Measurements from ENCODE around the gene SORBS2. TPM values are rescaled to one million over a fixed set of nuclear protein-coding genes. Genes with fewer than 3 reads are reported as not detected.

SORBS2 gene
- total and polyA plus RNA-seq, 8 donors, result 9.0 to 908 (median 66.4) TPM

DNA sequence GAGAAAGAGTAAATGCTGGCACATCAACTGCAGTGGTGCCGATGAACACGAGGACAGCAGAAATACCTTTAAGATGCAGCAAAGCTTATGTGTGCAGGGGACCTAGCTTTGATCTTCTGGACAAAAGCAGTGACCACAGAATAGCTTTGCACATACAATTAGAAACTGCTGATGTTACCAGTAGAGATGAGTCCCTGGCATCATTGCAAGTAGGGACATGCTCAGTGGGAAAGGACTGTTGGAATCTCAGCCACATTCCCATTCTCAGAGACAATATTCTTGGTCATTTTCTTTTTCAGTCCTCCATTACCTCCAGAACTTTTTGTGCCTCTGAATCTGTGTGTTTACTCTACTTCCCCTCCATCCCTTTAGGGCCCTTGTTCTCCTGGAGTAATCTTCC lies 259.7 kb downstream of the SORBS2 start:
- WGBS, 5 donors, result 72 to 93% (median 84%) methylated on average over 2 of the region's 2 CpGs
- no peaks in the 10 kb centered on the region for H3K27me3 ChIP-seq
- no peak overlapping the region for H3K4me3 ChIP-seq
- no peak overlapping the region for H3K27ac ChIP-seq
- intact Hi-C loops (cut with DNase I; ENCODE audit: low total_unique reads), result no loop called here
- DNase-seq, result no peak
- H3K9me3 ChIP-seq, result no peaks in the 10 kb centered on the region
- no peaks in the 10 kb centered on the region for H3K36me3 ChIP-seq
- TF ChIP-seq, protein P1, sequence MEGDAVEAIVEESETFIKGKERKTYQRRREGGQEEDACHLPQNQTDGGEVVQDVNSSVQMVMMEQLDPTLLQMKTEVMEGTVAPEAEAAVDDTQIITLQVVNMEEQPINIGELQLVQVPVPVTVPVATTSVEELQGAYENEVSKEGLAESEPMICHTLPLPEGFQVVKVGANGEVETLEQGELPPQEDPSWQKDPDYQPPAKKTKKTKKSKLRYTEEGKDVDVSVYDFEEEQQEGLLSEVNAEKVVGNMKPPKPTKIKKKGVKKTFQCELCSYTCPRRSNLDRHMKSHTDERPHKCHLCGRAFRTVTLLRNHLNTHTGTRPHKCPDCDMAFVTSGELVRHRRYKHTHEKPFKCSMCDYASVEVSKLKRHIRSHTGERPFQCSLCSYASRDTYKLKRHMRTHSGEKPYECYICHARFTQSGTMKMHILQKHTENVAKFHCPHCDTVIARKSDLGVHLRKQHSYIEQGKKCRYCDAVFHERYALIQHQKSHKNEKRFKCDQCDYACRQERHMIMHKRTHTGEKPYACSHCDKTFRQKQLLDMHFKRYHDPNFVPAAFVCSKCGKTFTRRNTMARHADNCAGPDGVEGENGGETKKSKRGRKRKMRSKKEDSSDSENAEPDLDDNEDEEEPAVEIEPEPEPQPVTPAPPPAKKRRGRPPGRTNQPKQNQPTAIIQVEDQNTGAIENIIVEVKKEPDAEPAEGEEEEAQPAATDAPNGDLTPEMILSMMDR (IDR thresholded peaks at IDR 0.05), result no peak
- TF ChIP-seq POLR2A (IDR thresholded peaks at IDR 0.05), result no peak
- H3K4me1 ChIP-seq, result peaks cover 0 to 6% (median 0%) of the 10 kb centered on the region in 4 donors

DNA sequence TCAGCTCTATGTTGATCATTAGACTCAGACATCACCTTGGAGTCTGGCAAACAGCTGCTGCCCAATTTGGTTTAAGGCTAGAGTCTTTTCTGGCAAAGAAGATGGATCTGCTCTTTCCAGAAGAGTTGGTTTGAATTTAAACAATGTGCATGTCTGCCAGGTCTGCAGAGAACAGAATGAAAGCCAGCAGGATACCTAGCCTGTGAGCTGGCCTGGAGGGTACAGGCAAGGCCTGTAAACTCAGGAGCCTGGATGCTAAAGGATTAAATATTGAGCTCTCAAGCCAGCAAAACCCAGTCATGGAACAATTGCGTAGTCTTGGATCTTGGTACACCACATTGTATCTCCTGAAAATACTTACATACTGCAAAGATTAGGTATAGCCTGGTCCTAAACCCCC lies 261.1 kb downstream of the SORBS2 start:
- Histone ChIP-seq H3K9me3 (no peaks in the 10 kb centered on the region), H3K4me3 (no peak overlapping the region), H3K27me3 (no peaks in the 10 kb centered on the region), H3K4me1 (peaks cover 0 to 6% (median 0%) of the 10 kb centered on the region in 4 donors), H3K27ac (no peak overlapping the region), H3K36me3 (no peaks in the 10 kb centered on the region)
- no peak for TF ChIP-seq POLR2AphosphoS5 (IDR thresholded peaks at IDR 0.05)
- TF ChIP-seq, protein P1 (IDR thresholded peaks at IDR 0.05), result no peak
- intact Hi-C loops (cut with DNase I; ENCODE audit: low total_unique reads), result no loop called here
- WGBS, 5 donors, result 56 to 100% (median 63%) methylated on average over 1 of the region's 1 CpG
- no peak for DNase-seq

DNA sequence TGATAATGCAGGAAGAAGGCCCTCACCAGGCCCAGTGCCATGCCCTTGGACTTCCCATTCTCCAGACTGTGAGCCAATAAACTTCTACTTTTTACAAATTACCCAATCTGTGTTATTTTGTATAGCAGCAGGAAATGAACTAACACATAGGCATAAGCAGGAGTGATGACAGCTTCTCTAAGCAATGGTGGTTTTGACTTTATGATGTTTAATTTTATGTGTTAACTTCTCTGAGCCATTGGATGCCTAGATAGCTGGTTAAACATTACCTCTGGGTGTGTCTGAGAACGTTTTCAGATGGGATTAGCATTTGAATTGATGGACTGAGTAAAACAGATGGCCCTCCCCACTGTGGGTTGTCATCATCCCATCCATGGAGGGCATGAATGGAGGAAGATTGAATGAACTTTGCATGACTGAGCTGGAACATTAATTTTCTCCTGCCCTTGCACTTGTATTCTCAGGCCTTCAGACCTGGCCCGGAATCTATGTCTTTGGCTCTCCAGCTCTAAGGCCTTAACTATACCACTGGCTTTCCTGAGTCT lies 262.8 kb downstream of the SORBS2 start:
- Histone ChIP-seq H3K4me1 (no peaks in the 10 kb centered on the region), H3K4me3 (no peak overlapping the region), H3K36me3 (no peaks in the 10 kb centered on the region), H3K9me3 (no peaks in the 10 kb centered on the region), H3K27ac (no peak overlapping the region), H3K27me3 (no peaks in the 10 kb centered on the region)
- no peak for DNase-seq
- intact Hi-C loops (cut with DNase I; ENCODE audit: low total_unique reads), result no loop called here
- TF ChIP-seq POLR2A (IDR thresholded peaks at IDR 0.05), result no peak
- TF ChIP-seq, protein P1 (IDR thresholded peaks at IDR 0.05), result no peak
- no peak for TF ChIP-seq EP300 (IDR thresholded peaks at IDR 0.05)
- no peak for TF ChIP-seq POLR2AphosphoS5 (IDR thresholded peaks at IDR 0.05)
- WGBS, 5 donors, result 51 to 64% (median 62%) methylated on average over 2 of the region's 2 CpGs

DNA sequence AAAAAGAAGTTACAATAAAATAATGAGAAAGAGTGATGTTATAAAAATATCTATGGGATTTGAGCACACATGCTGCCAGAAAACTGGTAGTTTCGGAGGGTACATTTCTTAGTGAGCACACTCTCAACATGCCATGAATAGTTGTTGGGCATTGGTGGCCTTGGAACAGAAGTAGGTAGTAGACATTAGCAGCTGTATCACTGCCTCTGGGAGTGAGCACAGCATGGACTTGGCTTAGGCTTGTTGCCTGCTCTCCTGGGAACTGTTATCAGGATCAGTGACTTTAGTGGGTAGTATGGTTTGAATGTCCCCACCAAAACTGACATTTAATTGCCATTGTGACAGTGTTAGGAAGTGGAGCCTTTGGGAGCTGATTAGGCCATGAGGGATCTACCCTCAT lies 263.4 kb downstream of the SORBS2 start:
- intact Hi-C loops (cut with DNase I; ENCODE audit: low total_unique reads), result no loop called here
- 83 to 98% (median 93%) methylated on average over 1 of the region's 1 CpG for WGBS, 5 donors
- no peaks in the 10 kb centered on the region for H3K4me1 ChIP-seq
- H3K4me3 ChIP-seq, result no peak overlapping the region
- H3K36me3 ChIP-seq, result no peaks in the 10 kb centered on the region
- no peak for DNase-seq
- H3K27me3 ChIP-seq, result no peaks in the 10 kb centered on the region
- TF ChIP-seq POLR2A (IDR thresholded peaks at IDR 0.05) (no peak), POLR2AphosphoS5 (IDR thresholded peaks at IDR 0.05) (no peak), EP300 (IDR thresholded peaks at IDR 0.05) (no peak)
- TF ChIP-seq, protein P1 (IDR thresholded peaks at IDR 0.05), result no peak
- H3K27ac ChIP-seq, result no peak overlapping the region
- H3K9me3 ChIP-seq, result no peaks in the 10 kb centered on the region
